CD8-positive, alpha-beta memory T cell (primary cell): ENCODE data around the gene CES4A. TPM values are rescaled to one million over a fixed set of nuclear protein-coding genes. Genes with fewer than 3 reads are reported as not detected.
A peak's percentile ranks its signal among the peaks of the same experiment; 100 is the strongest.
"Not testable (repeated sequence)": the region's sequence is repeated elsewhere in the genome, so short reads cannot be mapped to it uniquely, and the experiment has no call there.

Experiments
- CTCF ChIA-PET: fragments of 350-600 bp; sonication (Branson Sonifier 250); formaldehyde crosslinking; loops from one replicate; lab custom pipeline; 2021; ENCODE audit warnings: antibody characterized with exemption; lab: Charles Lee
- POLR2A ChIA-PET: fragments of 350-600 bp; sonication (Branson Sonifier 250); formaldehyde crosslinking; loops from one replicate; lab custom pipeline; 2021; ENCODE audit warnings: antibody characterized with exemption; lab: Charles Lee
- DNase-seq, 5 donors: peaks; one replicate each; pipeline versions ENCODE4 v3.0.0 to v3.0.0-alpha.2; 2020 to 2022; ENCODE audit warnings: mixed read lengths in 1 of 5
- H3K27ac ChIP-seq: one replicate; pipeline ENCODE4 v1.7.0; 2013; ENCODE audit warnings: low read depth, mild to moderate bottlenecking, low read length, moderate library complexity
- H3K27me3 ChIP-seq: 2 replicates; pipeline ENCODE4 v1.7.0; 2013; ENCODE audit warnings: low read length, mild to moderate bottlenecking; ENCODE audit not compliant: insufficient read depth, poor library complexity, severe bottlenecking
- H3K36me3 ChIP-seq: 2 replicates; pipeline ENCODE4 v1.7.0; 2013; ENCODE audit warnings: mild to moderate bottlenecking, low read length, moderate library complexity; ENCODE audit not compliant: insufficient read depth
- H3K4me1 ChIP-seq: 2 replicates; pipeline ENCODE4 v1.7.0; 2013; ENCODE audit warnings: mild to moderate bottlenecking, low read length, moderate library complexity; ENCODE audit not compliant: insufficient read depth
- H3K4me3 ChIP-seq: 2 replicates; pipeline ENCODE4 v1.7.0; 2013; ENCODE audit warnings: mild to moderate bottlenecking, low read length
- H3K9me3 ChIP-seq: 2 replicates; pipeline ENCODE4 v1.7.0; 2013; ENCODE audit warnings: mild to moderate bottlenecking, low read length
- H3K27ac Mint-ChIP-seq, 8 donors: one replicate each; pipeline ENCODE4 v1.8.0; 2020 to 2021; ENCODE audit warnings: mixed read lengths in 8 of 8, mild to moderate bottlenecking in 6 of 8, inconsistent platforms in 3 of 8, moderate library complexity in 3 of 8
- H3K27me3 Mint-ChIP-seq, 2 donors: one replicate each; pipeline ENCODE4 v1.8.0; 2020 to 2021; ENCODE audit warnings: mixed read lengths in 2 of 2, mild to moderate bottlenecking in 1 of 2, moderate library complexity in 1 of 2
- H3K36me3 Mint-ChIP-seq, 3 donors: one replicate each; pipeline ENCODE4 v1.8.0; 2020 to 2021; ENCODE audit warnings: mixed read lengths in 3 of 3, inconsistent platforms in 1 of 3, mild to moderate bottlenecking in 1 of 3
- H3K4me1 Mint-ChIP-seq, 3 donors: one replicate each; pipeline ENCODE4 v1.8.0; 2020 to 2021; ENCODE audit warnings: mixed read lengths in 3 of 3, inconsistent platforms in 1 of 3, mild to moderate bottlenecking in 1 of 3
- H3K4me3 Mint-ChIP-seq, 7 donors: one replicate each; pipeline ENCODE4 v1.8.0; 2020 to 2021; ENCODE audit warnings: mixed read lengths in 7 of 7, mild to moderate bottlenecking in 6 of 7, moderate library complexity in 4 of 7, inconsistent platforms in 2 of 7
- H3K9me3 Mint-ChIP-seq, 5 donors: one replicate each; pipeline ENCODE4 v1.8.0; 2020 to 2022; ENCODE audit warnings: mixed read lengths in 5 of 5, mild to moderate bottlenecking in 3 of 5, moderate library complexity in 2 of 5, inconsistent platforms in 1 of 5
- polyA plus RNA-seq: library from polyadenylated mRNA; unstranded; fragments of 300-500 nt; fragmentation: Illumina TruSeq; gene quantifications from one replicate; pipeline ENCODE4 v1.2.3, GENCODE V29; 2021
- total RNA-seq, 2 experiments: library from RNA; stranded (reverse); gene quantifications; one replicate each; pipeline ENCODE4 v1.2.3, GENCODE V29; 2021

Gene CES4A
- total RNA-seq (1 to 10 TPM; 4.2 to 5.1 TPM), polyA plus RNA-seq (1.7 TPM)

GRCh38 chr16:66988197-66988788 is at the start of gene CES4A:
Gene CES4A, plus strand, starts transcription at chr16:66988589. Its CDS starts 184 bp downstream, at chr16:66988773.
- H3K4me3 Mint-ChIP-seq: no peak within 1 kb of the TSS

GRCh38 chr16:66939366-66939765 is 49.0 kb upstream of the CES4A start:
- Mint-ChIP-seq H3K27ac (peak overlapping the region in 2 of 8 donors; percentile 37 to 71), H3K4me3 (peak overlapping the region in 1 of 7 donors; percentile 66), H3K36me3 (peaks cover 0 to 79% (median 11%) of the 10 kb centered on the region in 3 donors), H3K27me3 (peaks cover 0 to under 1% of the 10 kb centered on the region in 2 donors), H3K4me1 (peaks cover 25 to 42% (median 26%) of the 10 kb centered on the region in 3 donors), H3K9me3 (no peaks in the 10 kb centered on the region)
- DNase-seq: no peak
- Histone ChIP-seq H3K27ac (no peak overlapping the region), H3K4me3 (no peak overlapping the region), H3K36me3 (peaks cover 19% of the 10 kb centered on the region), H3K4me1 (peaks cover 17% of the 10 kb centered on the region), H3K9me3 (no peaks in the 10 kb centered on the region), H3K27me3 (no peaks in the 10 kb centered on the region)
- CTCF ChIA-PET: no interaction called here
- POLR2A ChIA-PET: no interaction called here

More at GRCh38 chr16:66988197-66988788, at the start of gene CES4A:
- DNase-seq: no peak
- Histone ChIP-seq H3K4me1 (peaks cover 23% of the 10 kb centered on the region), H3K9me3 (no peaks in the 10 kb centered on the region), H3K4me3 (no peak within 1 kb of the TSS), H3K27me3 (no peaks in the 10 kb centered on the region), H3K27ac (no peak within 1 kb of the TSS), H3K36me3 (no peaks in the 10 kb centered on the region)
- H3K4me1 Mint-ChIP-seq: peaks cover 14 to 21% (median 18%) of the 10 kb centered on the region in 3 donors
- H3K36me3 Mint-ChIP-seq: no peaks in the 10 kb centered on the region
- H3K27me3 Mint-ChIP-seq: no peaks in the 10 kb centered on the region
- ChIA-PET CTCF (interaction anchor here (1.0 to 1.1 kb wide), 2 partner anchors 30 to 166 kb away, joined by 3 read pairs; no protein-coding TSS in a partner anchor), POLR2A (no interaction called here)
- H3K27ac Mint-ChIP-seq: peak within 1 kb of the TSS in 1 of 8 donors; percentile 62
- H3K9me3 Mint-ChIP-seq: no peaks in the 10 kb centered on the region

- CTCF ChIA-PET: no interaction called here
- Mint-ChIP-seq H3K9me3 (no peaks in the 10 kb centered on the region), H3K27me3 (no peaks in the 10 kb centered on the region), H3K4me3 (no peak overlapping the region), H3K36me3 (peaks cover 0 to 71% (median 11%) of the 10 kb centered on the region in 3 donors), H3K27ac (no peak overlapping the region), H3K4me1 (peaks cover 20 to 34% (median 23%) of the 10 kb centered on the region in 3 donors)
- Histone ChIP-seq H3K27ac (no peak overlapping the region), H3K4me3 (no peak overlapping the region), H3K9me3 (no peaks in the 10 kb centered on the region), H3K27me3 (no peaks in the 10 kb centered on the region), H3K4me1 (peaks cover 14% of the 10 kb centered on the region), H3K36me3 (peaks cover 19% of the 10 kb centered on the region)
- DNase-seq: no peak
- POLR2A ChIA-PET: no interaction called here
These were observed 48.2 kb upstream of the CES4A start for GRCh38 chr16:66940236-66940635.

GRCh38 chr16:66942981-66943380 is 45.4 kb upstream of the CES4A start:
- no peaks in the 10 kb centered on the region for H3K27me3 ChIP-seq
- no peaks in the 10 kb centered on the region for H3K27me3 Mint-ChIP-seq
- DNase-seq: no peak
- no peaks in the 10 kb centered on the region for H3K9me3 ChIP-seq
- peaks cover 0 to 59% (median 8%) of the 10 kb centered on the region in 3 donors for H3K36me3 Mint-ChIP-seq
- H3K27ac ChIP-seq: no peak overlapping the region
- peak overlapping the region in 1 of 8 donors; percentile 61 for H3K27ac Mint-ChIP-seq
- POLR2A ChIA-PET: interaction anchor here (0.9 kb wide), 1 partner anchor 10 kb away, joined by 3 read pairs; no protein-coding TSS in a partner anchor
- no peak overlapping the region for H3K4me3 ChIP-seq
- H3K9me3 Mint-ChIP-seq: no peaks in the 10 kb centered on the region
- no peak overlapping the region for H3K4me3 Mint-ChIP-seq
- CTCF ChIA-PET: interaction anchor here (1.0 to 1.3 kb wide), 2 partner anchors 11 to 62 kb away, joined by 3 read pairs; partner anchors contain the start of gene PDP2
- H3K4me1 Mint-ChIP-seq: peaks cover 7 to 15% (median 8%) of the 10 kb centered on the region in 3 donors
- no peaks in the 10 kb centered on the region for H3K4me1 ChIP-seq
- peaks cover 19% of the 10 kb centered on the region for H3K36me3 ChIP-seq

GRCh38 chr16:66943426-66944053 is 44.8 kb upstream of the CES4A start:
- H3K27ac Mint-ChIP-seq: no peak overlapping the region

GRCh38 chr16:66944054-66944441 is 44.3 kb upstream of the CES4A start:
- POLR2A ChIA-PET: interaction anchor here (0.9 kb wide), 1 partner anchor 9 kb away, joined by 3 read pairs; no protein-coding TSS in a partner anchor
- peaks cover 13 to 19% (median 15%) of the 10 kb centered on the region in 3 donors for H3K4me1 Mint-ChIP-seq
- peaks cover 7% of the 10 kb centered on the region for H3K4me1 ChIP-seq
- H3K27me3 ChIP-seq: peaks cover 2% of the 10 kb centered on the region
- H3K4me3 ChIP-seq: no peak overlapping the region
- H3K36me3 Mint-ChIP-seq: peaks cover 0 to 48% (median 8%) of the 10 kb centered on the region in 3 donors
- CTCF ChIA-PET: interaction anchor here (0.8 to 1.0 kb wide), 2 partner anchors 17 to 20 kb away, joined by 3 read pairs; partner anchors contain the start of gene CES3
- H3K9me3 Mint-ChIP-seq: no peaks in the 10 kb centered on the region
- no peak overlapping the region for H3K27ac Mint-ChIP-seq
- H3K9me3 ChIP-seq: no peaks in the 10 kb centered on the region
- peaks cover 5 to 10% of the 10 kb centered on the region in 2 donors for H3K27me3 Mint-ChIP-seq
- no peak overlapping the region for H3K27ac ChIP-seq
- H3K36me3 ChIP-seq: peaks cover 19% of the 10 kb centered on the region
- H3K4me3 Mint-ChIP-seq: no peak overlapping the region
- DNase-seq: no peak

More at GRCh38 chr16:66943426-66944053, 44.8 kb upstream of the CES4A start:
- H3K9me3 Mint-ChIP-seq: no peaks in the 10 kb centered on the region
- H3K36me3 Mint-ChIP-seq: peaks cover 0 to 53% (median 8%) of the 10 kb centered on the region in 3 donors
- peaks cover 0 to 5% of the 10 kb centered on the region in 2 donors for H3K27me3 Mint-ChIP-seq
- Histone ChIP-seq H3K9me3 (no peaks in the 10 kb centered on the region), H3K4me1 (peaks cover 4% of the 10 kb centered on the region), H3K27ac (no peak overlapping the region), H3K27me3 (no peaks in the 10 kb centered on the region), H3K4me3 (no peak overlapping the region), H3K36me3 (peaks cover 19% of the 10 kb centered on the region)
- no peak for DNase-seq
- no peak overlapping the region for H3K4me3 Mint-ChIP-seq
- CTCF ChIA-PET: interaction anchor here (1.0 to 1.3 kb wide), 3 partner anchors 11 to 63 kb away, joined by 3 read pairs; partner anchors contain the start of genes CES3 and PDP2
- peaks cover 13 to 19% (median 13%) of the 10 kb centered on the region in 3 donors for H3K4me1 Mint-ChIP-seq
- POLR2A ChIA-PET: interaction anchor here (0.9 kb wide), 1 partner anchor 9 kb away, joined by 3 read pairs; no protein-coding TSS in a partner anchor

- peaks cover 9 to 19% of the 10 kb centered on the region in 2 donors for H3K27me3 Mint-ChIP-seq
- H3K4me1 Mint-ChIP-seq: peaks cover 13 to 25% (median 15%) of the 10 kb centered on the region in 3 donors
- peaks cover 0 to 40% (median 5%) of the 10 kb centered on the region in 3 donors for H3K36me3 Mint-ChIP-seq
- H3K4me1 ChIP-seq, H3K4me3 Mint-ChIP-seq, H3K4me3 ChIP-seq, H3K9me3 ChIP-seq, POLR2A ChIA-PET, H3K27ac Mint-ChIP-seq, H3K9me3 Mint-ChIP-seq, DNase-seq, CTCF ChIA-PET, H3K27ac ChIP-seq: not testable (repeated sequence)
- peaks cover 10% of the 10 kb centered on the region for H3K27me3 ChIP-seq
- peaks cover 19% of the 10 kb centered on the region for H3K36me3 ChIP-seq
These were observed 43.4 kb upstream of the CES4A start for GRCh38 chr16:66944971-66945370.
